RCC 7860 (cell line): Measurements from ENCODE around the gene GAL3ST3.
A peak's percentile ranks its signal among the peaks of the same experiment; 100 is the strongest.

Source experiments
- DNase-seq: peaks from one replicate; pipeline ENCODE4 v3.0.0-alpha.2; 2015; ENCODE audit warnings: low spot score
- FAIRE-seq: peaks from 2 replicates; lab custom pipeline; 2012; peaks lifted over from hg19 to GRCh38; lab: Jason Lieb, UNC

The GAL3ST3 gene

DNA sequence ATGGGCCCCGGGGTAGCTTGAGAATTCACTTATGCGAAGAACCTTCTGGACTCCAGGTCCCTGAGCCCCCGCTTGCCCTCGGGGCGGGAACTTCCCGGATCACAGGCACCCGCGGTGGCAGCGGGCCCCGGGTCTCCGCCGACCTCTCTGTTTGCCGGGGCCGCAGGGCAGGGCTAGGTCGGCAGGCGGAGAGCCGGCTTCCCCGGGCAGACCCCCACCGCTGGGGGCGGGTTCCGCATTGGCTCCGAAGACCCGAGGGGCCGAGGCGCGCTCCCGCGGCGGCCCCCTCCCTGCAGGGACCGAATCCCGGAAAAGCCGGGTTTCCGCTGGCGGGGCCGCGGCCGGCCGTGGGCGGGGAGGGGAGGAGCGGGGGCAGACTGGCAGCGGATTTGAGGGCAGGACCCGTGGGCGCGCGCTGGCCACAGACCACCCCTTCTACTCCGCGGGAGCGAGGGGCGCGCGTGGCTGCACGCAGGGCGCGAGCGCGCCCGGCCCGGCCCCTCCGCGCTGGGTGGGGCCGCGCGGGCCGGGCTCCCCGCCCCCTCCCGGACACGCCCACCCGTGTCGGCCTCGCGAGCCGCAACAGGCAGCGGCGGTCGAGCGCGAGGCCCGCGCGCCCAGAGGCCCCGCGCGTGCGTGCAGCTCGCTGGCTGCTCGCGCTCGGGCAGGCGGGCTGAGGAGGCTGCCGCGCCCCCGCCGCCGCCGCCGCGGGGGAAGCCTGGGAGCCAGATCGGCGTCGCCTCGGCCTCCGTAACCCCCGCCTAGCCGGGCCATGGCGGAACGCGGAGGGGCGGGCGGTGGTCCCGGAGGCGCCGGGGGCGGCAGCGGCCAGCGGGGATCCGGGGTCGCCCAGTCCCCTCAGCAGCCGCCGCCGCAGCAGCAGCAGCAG lies 21.0 kb upstream of the GAL3ST3 start, which contains the start of gene PACS1:
PACS1 (plus strand) TSS at position 558 of the 889 bp plus-strand sequence; CDS start at position 773, 215 bp downstream.
- peak; percentile 50 for DNase-seq
- FAIRE-seq, result no peak

GRCh38 chr11:66068923-66069714 lies 20.2 kb upstream of the GAL3ST3 start:
- FAIRE-seq (no peak), DNase-seq (no peak)

- FAIRE-seq (no peak), DNase-seq (peak; percentile 49)
Observed at GRCh38 chr11:66068154-66068821, 19.3 kb upstream of the GAL3ST3 start.

DNA sequence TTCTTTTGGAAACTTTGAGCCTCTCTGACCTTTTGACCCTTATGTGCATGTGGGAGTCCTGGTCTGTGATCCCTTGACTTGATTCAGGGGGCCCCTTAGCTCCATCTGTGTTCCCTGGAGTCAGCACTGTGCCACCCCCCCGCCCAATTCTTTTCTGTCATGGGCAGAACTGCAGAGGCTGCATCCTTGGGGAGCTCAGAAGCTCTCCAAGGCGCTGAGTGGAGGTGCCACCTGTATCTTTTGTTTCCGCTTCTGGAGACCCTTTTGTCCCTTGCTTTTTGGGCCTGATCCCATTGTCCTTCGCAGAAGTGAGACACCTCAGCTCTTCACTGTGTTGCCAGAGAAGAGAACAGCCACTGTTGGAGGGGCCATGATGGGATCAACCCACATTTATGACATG lies 18.7 kb upstream of the GAL3ST3 start:
- FAIRE-seq (no peak), DNase-seq (no peak)

- no peak for FAIRE-seq
- no peak for DNase-seq
Observed at GRCh38 chr11:66066751-66067150, 17.8 kb upstream of the GAL3ST3 start.

DNA sequence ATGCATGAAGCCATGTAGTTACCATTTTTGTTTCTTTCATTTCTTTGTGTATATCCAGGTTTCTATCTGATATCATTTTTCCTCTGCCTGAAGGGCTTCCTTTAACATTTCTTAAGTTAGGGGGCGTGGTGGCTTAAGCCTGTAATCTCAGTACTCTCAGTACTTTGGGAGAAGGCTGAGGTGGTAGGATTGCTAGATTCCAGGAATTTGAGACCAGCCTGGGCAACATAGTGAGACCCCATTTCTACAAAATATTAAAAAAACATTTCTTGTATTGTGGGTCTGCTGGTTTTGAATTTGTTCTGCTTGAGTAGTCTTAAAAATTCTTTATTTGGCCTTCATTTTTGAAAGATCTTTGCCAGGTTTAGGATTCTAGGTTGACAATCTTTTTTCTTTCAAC lies 15.6 kb upstream of the GAL3ST3 start:
- FAIRE-seq (no peak), DNase-seq (no peak)

- DNase-seq (no peak), FAIRE-seq (no peak)
Observed at GRCh38 chr11:66063900-66064299, 14.9 kb upstream of the GAL3ST3 start.

- no peak for DNase-seq
- no peak for FAIRE-seq
Observed at GRCh38 chr11:66062408-66062807, 13.4 kb upstream of the GAL3ST3 start.

- no peak for DNase-seq
Observed at GRCh38 chr11:66061268-66061667, 12.3 kb upstream of the GAL3ST3 start.

GRCh38 chr11:66059966-66060680 lies 11.2 kb upstream of the GAL3ST3 start:
- FAIRE-seq (no peak), DNase-seq (no peak)

More at GRCh38 chr11:66061268-66061667, 12.3 kb upstream of the GAL3ST3 start:
- no peak for FAIRE-seq

DNA sequence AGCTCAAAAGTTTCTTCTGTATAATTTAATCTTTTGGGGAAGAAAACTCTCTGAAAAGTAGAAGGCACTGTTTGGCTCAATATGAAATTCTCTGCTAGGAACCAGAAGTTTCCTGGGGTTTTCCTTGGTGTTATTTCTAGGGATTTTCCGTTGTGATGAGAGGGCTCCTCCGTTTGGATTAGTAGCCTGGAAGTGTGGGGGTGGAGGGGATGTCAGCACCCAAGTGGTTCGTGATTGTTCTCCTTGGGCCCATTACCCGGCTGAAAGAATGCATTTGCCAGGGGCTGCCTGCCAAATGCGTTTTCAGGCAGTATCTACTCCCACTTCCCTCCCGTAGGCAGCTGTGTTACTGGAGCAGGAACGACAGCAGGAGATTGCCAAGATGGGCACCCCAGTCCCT lies 7.5 kb upstream of the GAL3ST3 start:
- DNase-seq, result no peak
- no peak for FAIRE-seq

- no peak for FAIRE-seq
- no peak for DNase-seq
Observed at GRCh38 chr11:66055021-66055420, 6.1 kb upstream of the GAL3ST3 start.

- DNase-seq (no peak), FAIRE-seq (no peak)
Observed at GRCh38 chr11:66052664-66052982, 3.7 kb upstream of the GAL3ST3 start.

- peak; percentile 96 for DNase-seq
- peak; percentile 24 for FAIRE-seq
Observed at GRCh38 chr11:66051766-66052663, 3.1 kb upstream of the GAL3ST3 start, which contains the start of gene SF3B2. Gene SF3B2 (plus strand): TSS chr11:66052364. CDS start chr11:66052385, 21 bp downstream.

DNA sequence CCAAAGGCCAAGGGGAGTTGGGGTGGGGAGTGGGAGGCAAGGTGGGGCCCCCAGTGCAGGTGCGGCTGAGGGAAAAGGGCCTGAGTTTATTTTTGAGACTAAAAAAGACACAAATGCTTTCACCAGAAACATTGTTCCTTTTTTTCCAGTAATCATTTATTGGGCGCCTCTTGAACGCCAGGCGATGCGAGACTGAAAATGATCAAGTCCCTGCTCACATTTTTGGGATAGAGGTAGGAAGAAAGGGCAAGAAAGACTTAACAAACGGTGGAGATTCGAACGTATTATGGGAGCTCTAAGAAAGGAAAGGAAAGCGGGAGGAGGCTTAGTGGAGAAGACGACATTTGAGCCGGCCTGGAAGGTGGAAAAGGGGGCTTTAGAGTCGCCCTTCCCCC lies 2.4 kb upstream of the GAL3ST3 start:
- FAIRE-seq (no peak), DNase-seq (no peak)

DNA sequence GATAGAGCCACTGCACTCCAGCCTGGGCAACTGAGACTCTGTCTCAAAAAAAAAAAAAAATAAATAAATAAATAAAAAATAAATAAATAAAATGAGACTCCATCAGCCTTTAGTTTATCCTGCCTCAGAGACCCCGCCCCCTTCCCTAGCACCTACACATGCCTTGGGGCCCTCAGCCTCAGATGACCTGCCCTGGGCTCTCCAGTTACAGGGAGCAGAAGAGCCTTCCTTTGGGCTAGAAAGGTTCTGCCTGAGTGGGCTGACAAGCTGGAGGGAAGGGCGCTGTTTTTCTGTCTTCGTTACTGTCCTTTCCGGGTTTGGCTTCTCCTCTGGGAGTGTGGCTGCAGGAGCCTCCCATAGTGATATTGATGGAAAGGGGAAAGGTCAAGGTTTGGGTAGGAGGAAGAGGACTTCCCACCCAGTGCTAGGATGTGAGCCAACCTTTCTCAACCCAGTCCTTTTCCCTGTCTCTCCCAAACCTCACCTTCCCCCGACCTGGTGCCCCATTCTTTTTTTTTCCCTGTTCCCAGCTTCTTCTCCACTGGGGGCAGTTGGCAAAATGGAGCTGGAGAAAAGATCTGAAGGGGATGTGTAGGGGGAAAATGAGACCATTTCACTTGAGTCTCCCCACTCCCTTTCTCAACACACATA lies 1.7 kb upstream of the GAL3ST3 start:
- no peak for DNase-seq
- FAIRE-seq, result no peak

- FAIRE-seq, result no peak
- DNase-seq, result no peak
Observed at GRCh38 chr11:66047541-66048365, 1.2 kb downstream of the GAL3ST3 start.

GRCh38 chr11:66046901-66047300 lies 2.1 kb downstream of the GAL3ST3 start:
- FAIRE-seq (no peak), DNase-seq (no peak)
